WERI-Rb-1 (cell line): ENCODE data around the gene ELP4.

Source experiments
- DNase-seq: peaks from one replicate; pipeline ENCODE4 v3.0.0-alpha.2; 2020
- H3K27ac ChIP-seq: fragments of 250-450 bp; sonication (Bioruptor Pico); 2 replicates; pipeline ENCODE4 v1.5.1; 2020; ENCODE audit warnings: mild to moderate bottlenecking, moderate library complexity
- H3K27me3 ChIP-seq: fragments of 250-450 bp; sonication (Bioruptor Pico); 2 replicates; pipeline ENCODE4 v1.5.1; 2021; ENCODE audit warnings: mild to moderate bottlenecking, low read depth, moderate library complexity; ENCODE audit not compliant: insufficient read depth, severe bottlenecking
- H3K36me3 ChIP-seq: fragments of 250-450 bp; sonication (Bioruptor Pico); 2 replicates; pipeline ENCODE4 v1.5.1; 2020; ENCODE audit warnings: mild to moderate bottlenecking, moderate library complexity
- H3K4me3 ChIP-seq: 2 replicates; pipeline ENCODE4 v1.5.1; 2011; ENCODE audit warnings: low read depth, mild to moderate bottlenecking, control low read depth, low read length
- H3K9me3 ChIP-seq: fragments of 250-450 bp; sonication (Bioruptor Pico); 2 replicates; pipeline ENCODE4 v1.5.1; 2021; ENCODE audit warnings: mild to moderate bottlenecking, moderate library complexity; ENCODE audit not compliant: severe bottlenecking
- CTCF ChIP-seq: IDR thresholded peaks from 2 replicates; pipeline ENCODE4 v1.5.1; 2011; ENCODE audit warnings: low read depth, mild to moderate bottlenecking, control low read depth, inconsistent platforms, low read length

Gene ELP4

DNA sequence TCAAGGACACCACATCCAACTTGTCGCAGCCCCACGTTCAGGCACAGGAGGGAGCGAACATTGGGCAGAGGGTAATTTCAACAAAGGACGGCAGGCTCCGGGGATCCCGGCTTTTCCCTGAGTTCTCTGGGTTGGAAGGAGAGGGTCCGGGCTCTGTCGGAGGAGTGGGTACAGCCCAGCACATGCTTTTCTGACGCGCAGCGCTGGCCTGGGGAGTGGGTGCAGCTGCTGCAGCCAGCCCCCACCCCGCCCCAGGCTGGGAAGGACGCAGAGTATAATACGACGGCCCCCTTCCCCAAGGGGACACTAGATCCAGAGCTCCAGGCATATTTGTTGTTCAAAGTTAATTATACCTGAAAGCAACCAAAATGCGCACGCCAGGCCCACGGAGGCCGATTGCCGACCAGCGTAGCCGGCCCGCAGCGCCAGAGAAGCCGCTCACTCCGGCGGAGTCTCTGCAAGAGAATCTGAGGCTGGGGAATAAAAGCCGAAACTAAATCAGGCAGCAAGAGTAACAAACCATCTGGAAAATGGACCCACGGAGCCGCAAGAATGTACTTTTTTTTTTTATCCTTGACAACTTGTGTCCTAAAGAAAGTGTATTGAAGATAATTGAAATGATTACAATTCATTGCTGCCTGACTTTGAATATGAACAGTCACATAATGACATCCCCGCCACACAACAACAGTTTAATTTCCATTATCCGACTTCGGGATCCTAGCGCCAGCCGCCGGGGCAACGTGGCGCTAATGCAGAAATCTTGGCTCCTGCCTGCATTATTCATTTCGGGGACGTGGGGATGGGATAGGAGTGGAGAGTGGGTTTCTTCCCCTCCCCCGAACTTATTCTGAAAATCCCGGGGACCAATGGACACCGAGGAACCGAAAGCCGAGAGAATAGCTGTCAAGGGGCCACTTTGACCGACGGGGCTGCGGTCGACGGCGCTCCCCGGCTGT is 315.6 kb downstream of the ELP4 start:
- H3K4me3 ChIP-seq, result no peak overlapping the region
- TF ChIP-seq CTCF, result no peak
- H3K27ac ChIP-seq, result no peak overlapping the region
- H3K9me3 ChIP-seq, result no peaks in the 10 kb centered on the region
- peaks cover 100% of the 10 kb centered on the region for H3K27me3 ChIP-seq
- no peaks in the 10 kb centered on the region for H3K36me3 ChIP-seq
- no peak for DNase-seq

GRCh38 chr11:31825838-31826484 is 316.4 kb downstream of the ELP4 start:
- H3K27me3 ChIP-seq, result peaks cover 100% of the 10 kb centered on the region
- H3K4me3 ChIP-seq, result no peak overlapping the region

GRCh38 chr11:31826536-31827438 is 317.2 kb downstream of the ELP4 start:
- H3K27me3 ChIP-seq, result peaks cover 100% of the 10 kb centered on the region
- H3K4me3 ChIP-seq, result no peak overlapping the region
- TF ChIP-seq CTCF, result no peak
- no peaks in the 10 kb centered on the region for H3K36me3 ChIP-seq
- no peak overlapping the region for H3K27ac ChIP-seq
- H3K9me3 ChIP-seq, result no peaks in the 10 kb centered on the region
- DNase-seq, result no peak

More at GRCh38 chr11:31825838-31826484, 316.4 kb downstream of the ELP4 start:
- Histone ChIP-seq H3K36me3 (no peaks in the 10 kb centered on the region), H3K9me3 (no peaks in the 10 kb centered on the region), H3K27ac (no peak overlapping the region)
- no peak for DNase-seq
- no peak for TF ChIP-seq CTCF

- Histone ChIP-seq H3K9me3 (no peaks in the 10 kb centered on the region), H3K27ac (no peak overlapping the region), H3K27me3 (peaks cover 99% of the 10 kb centered on the region), H3K4me3 (no peak overlapping the region), H3K36me3 (no peaks in the 10 kb centered on the region)
- no peak for DNase-seq
- TF ChIP-seq CTCF, result no peak
Measured at GRCh38 chr11:31827455-31828206, 318.1 kb downstream of the ELP4 start.

- Histone ChIP-seq H3K36me3 (no peaks in the 10 kb centered on the region), H3K4me3 (no peak overlapping the region), H3K9me3 (no peaks in the 10 kb centered on the region), H3K27me3 (peaks cover 99% of the 10 kb centered on the region), H3K27ac (no peak overlapping the region)
- DNase-seq, result no peak
- no peak for TF ChIP-seq CTCF
Measured at GRCh38 chr11:31828217-31828616, 318.6 kb downstream of the ELP4 start.
